Measurements from ENCODE around the gene PUS10. TPM values are rescaled to one million over a fixed set of nuclear protein-coding genes. Genes with fewer than 3 reads are reported as not detected.

Gene PUS10
- total and polyA plus RNA-seq, 2 donors from 2014 or later = 3.0 to 5.7 TPM

DNA sequence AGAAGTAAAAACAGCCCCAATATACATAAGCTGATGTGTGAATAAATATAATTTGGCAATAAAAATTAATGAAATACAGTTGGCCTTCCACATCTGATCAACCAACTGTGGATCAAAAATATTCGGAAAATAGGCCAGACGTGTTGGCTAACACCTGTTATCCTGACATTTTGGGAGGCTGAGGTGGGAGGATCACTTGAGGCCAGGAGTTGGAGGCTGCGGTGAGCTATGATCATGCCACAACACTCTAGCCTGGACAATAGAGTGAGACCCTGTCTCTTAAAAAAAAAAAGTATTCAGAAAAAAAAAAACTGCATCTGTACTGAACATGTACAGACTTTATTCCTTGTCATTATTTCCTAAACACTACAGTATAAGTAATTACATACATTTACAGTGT lies 11.5 kb upstream of the PUS10 start:
- Histone ChIP-seq H3K4me3 (ENCODE audit: low read length in 3 of 3) (no peak overlapping the region), H3K27ac (ENCODE audit: low read depth in 2 of 2, low read length in 2 of 2) (no peak overlapping the region), H3K9me3 (ENCODE audit: control insufficient read depth in 2 of 3, insufficient read depth in 1 of 3, low read length in 3 of 3) (peaks cover 0 to 2% (median 0%) of the 10 kb centered on the region in 3 donors), H3K36me3 (ENCODE audit: control insufficient read depth in 2 of 3, insufficient read depth in 3 of 3, low read length in 3 of 3) (peaks cover 12 to 31% (median 15%) of the 10 kb centered on the region in 3 donors), H3K27me3 (ENCODE audit: control insufficient read depth, insufficient read depth, low read length) (no peaks in the 10 kb centered on the region), H3K4me1 (ENCODE audit: control insufficient read depth in 2 of 3, insufficient read depth in 2 of 3, low read depth in 1 of 3, low read length in 3 of 3) (no peaks in the 10 kb centered on the region), H3K9ac (ENCODE audit: low read length in 3 of 3) (no peak overlapping the region)
- DNase-seq (no peak), FAIRE-seq (no peak)
- intact Hi-C loops (cut with DNase I) = no loop called here
- TF ChIP-seq CTCF (IDR thresholded peaks at IDR 0.05; ENCODE audit: borderline replicate concordance, extremely low read depth, insufficient read depth) = no peak

DNA sequence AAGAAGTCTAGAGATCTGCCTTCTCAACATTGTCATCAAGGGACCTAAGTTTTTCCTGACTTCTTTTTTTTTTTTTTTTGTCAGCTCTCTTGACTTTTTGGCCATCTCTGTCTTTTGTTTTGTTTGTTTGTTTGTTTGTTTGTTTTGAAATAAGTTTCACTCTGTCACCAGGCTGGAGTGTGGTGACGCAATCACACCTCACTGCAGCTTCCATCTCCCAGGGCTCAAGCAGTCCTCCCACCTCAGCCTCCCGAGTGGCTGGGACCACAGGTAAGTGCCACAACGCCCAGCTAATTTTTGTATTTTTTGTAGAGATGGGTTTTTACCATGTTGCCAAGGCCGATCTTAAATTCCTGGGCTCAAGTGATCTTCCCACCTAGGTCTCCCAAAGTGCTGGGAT lies 5.6 kb upstream of the PUS10 start:
- Histone ChIP-seq H3K36me3 (ENCODE audit: control insufficient read depth in 2 of 3, insufficient read depth in 3 of 3, low read length in 3 of 3) (no peaks in the 10 kb centered on the region), H3K4me3 (ENCODE audit: low read length in 3 of 3) (no peak overlapping the region), H3K9me3 (ENCODE audit: control insufficient read depth in 2 of 3, insufficient read depth in 1 of 3, low read length in 3 of 3) (peaks cover 0 to 4% (median 0%) of the 10 kb centered on the region in 3 donors), H3K27me3 (ENCODE audit: control insufficient read depth, insufficient read depth, low read length) (no peaks in the 10 kb centered on the region), H3K9ac (ENCODE audit: low read length in 3 of 3) (no peak overlapping the region), H3K4me1 (ENCODE audit: control insufficient read depth in 2 of 3, insufficient read depth in 2 of 3, low read depth in 1 of 3, low read length in 3 of 3) (peaks cover 0 to 7% (median 0%) of the 10 kb centered on the region in 3 donors), H3K27ac (ENCODE audit: low read depth in 2 of 2, low read length in 2 of 2) (no peak overlapping the region)
- DNase-seq (no peak), FAIRE-seq (no peak)
- TF ChIP-seq CTCF (IDR thresholded peaks at IDR 0.05; ENCODE audit: borderline replicate concordance, extremely low read depth, insufficient read depth) = no peak
- intact Hi-C loops (cut with DNase I) = no loop called here

GRCh38 chr2:61021228-61021660 lies 3.2 kb upstream of the PUS10 start:
- FAIRE-seq (no peak), DNase-seq (no peak)
- intact Hi-C loops (cut with DNase I) = no loop called here
- Histone ChIP-seq H3K4me3 (ENCODE audit: low read length in 3 of 3) (no peak overlapping the region), H3K4me1 (ENCODE audit: control insufficient read depth in 2 of 3, insufficient read depth in 2 of 3, low read depth in 1 of 3, low read length in 3 of 3) (peaks cover 0 to 7% (median 0%) of the 10 kb centered on the region in 3 donors), H3K27ac (ENCODE audit: low read depth in 2 of 2, low read length in 2 of 2) (no peak overlapping the region), H3K9ac (ENCODE audit: low read length in 3 of 3) (no peak overlapping the region), H3K9me3 (ENCODE audit: control insufficient read depth in 2 of 3, insufficient read depth in 1 of 3, low read length in 3 of 3) (peaks cover 0 to 4% (median 0%) of the 10 kb centered on the region in 3 donors), H3K27me3 (ENCODE audit: control insufficient read depth, insufficient read depth, low read length) (no peaks in the 10 kb centered on the region), H3K36me3 (ENCODE audit: control insufficient read depth in 2 of 3, insufficient read depth in 3 of 3, low read length in 3 of 3) (no peaks in the 10 kb centered on the region)
- no peak for TF ChIP-seq CTCF (IDR thresholded peaks at IDR 0.05; ENCODE audit: borderline replicate concordance, extremely low read depth, insufficient read depth)

DNA sequence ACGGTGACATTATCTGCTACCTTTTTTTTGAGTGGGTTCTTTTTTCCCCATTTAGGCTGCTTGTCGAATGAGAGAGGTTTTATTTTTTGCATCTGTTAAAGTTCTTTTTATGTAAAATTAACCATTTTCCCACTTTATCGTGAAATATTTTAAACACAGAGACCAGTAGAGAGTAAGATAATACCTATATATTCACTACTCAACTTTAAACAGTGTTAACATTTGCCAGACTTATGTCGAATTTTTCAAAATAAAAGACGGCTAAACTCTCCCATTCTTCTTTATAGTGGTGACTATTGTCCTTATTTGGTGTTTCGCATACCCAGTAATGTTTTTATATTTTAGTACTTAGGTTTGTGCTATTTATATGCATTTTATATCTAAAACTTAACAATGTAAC lies 743 bp upstream of the PUS10 start:
- Histone ChIP-seq H3K36me3 (ENCODE audit: control insufficient read depth in 2 of 3, insufficient read depth in 3 of 3, low read length in 3 of 3) (no peaks in the 10 kb centered on the region), H3K4me3 (ENCODE audit: low read length in 3 of 3) (peak overlapping the region; percentile 89 to 99 (median 99)), H3K27ac (ENCODE audit: low read depth in 2 of 2, low read length in 2 of 2) (peak overlapping the region in 1 of 2 donors; percentile 85), H3K4me1 (ENCODE audit: control insufficient read depth in 2 of 3, insufficient read depth in 2 of 3, low read depth in 1 of 3, low read length in 3 of 3) (peaks cover 0 to 7% (median 0%) of the 10 kb centered on the region in 3 donors), H3K9ac (ENCODE audit: low read length in 3 of 3) (peak overlapping the region; percentile 95 to 100 (median 97)), H3K27me3 (ENCODE audit: control insufficient read depth, insufficient read depth, low read length) (no peaks in the 10 kb centered on the region), H3K9me3 (ENCODE audit: control insufficient read depth in 2 of 3, insufficient read depth in 1 of 3, low read length in 3 of 3) (peaks cover 0 to 4% (median 0%) of the 10 kb centered on the region in 3 donors)
- no peak for DNase-seq
- FAIRE-seq = no peak
- no peak for TF ChIP-seq CTCF (IDR thresholded peaks at IDR 0.05; ENCODE audit: borderline replicate concordance, extremely low read depth, insufficient read depth)
- intact Hi-C loops (cut with DNase I) = no loop called here

Data from kidney (tissue), 14 donors.